Esophagus muscularis mucosa (tissue), 4 donors: ENCODE results near the gene HESX1.

Source experiments
- EP300 ChIP-seq: sonication (generic); formaldehyde crosslinking; IDR thresholded peaks from one replicate; pipeline ENCODE4 v1.6.1; 2017; ENCODE audit warnings: antibody characterized with exemption
- POLR2A ChIP-seq: fragments of 450-650 bp; IDR thresholded peaks from one replicate; pipeline ENCODE4 v1.6.1; 2017; ENCODE audit warnings: antibody characterized with exemption, moderate library complexity, mild to moderate bottlenecking, low read depth
- POLR2AphosphoS5 ChIP-seq, 2 donors: sonication (generic); formaldehyde crosslinking; IDR thresholded peaks; one replicate each; pipeline ENCODE4 v1.6.1; 2017; ENCODE audit warnings: antibody characterized with exemption in 2 of 2
- TF ChIP-seq, protein P1 (sequence below), 3 experiments: fragments of 200-600 bp in 2 of 3; fragments of 450-650 bp in 1 of 3; sonication (generic) in 2 of 3; IDR thresholded peaks; one replicate each; pipeline ENCODE4 v1.5.1; 2017 to 2019; ENCODE audit warnings: antibody characterized with exemption in 3 of 3, mild to moderate bottlenecking in 2 of 3, moderate library complexity in 1 of 3

DNA sequence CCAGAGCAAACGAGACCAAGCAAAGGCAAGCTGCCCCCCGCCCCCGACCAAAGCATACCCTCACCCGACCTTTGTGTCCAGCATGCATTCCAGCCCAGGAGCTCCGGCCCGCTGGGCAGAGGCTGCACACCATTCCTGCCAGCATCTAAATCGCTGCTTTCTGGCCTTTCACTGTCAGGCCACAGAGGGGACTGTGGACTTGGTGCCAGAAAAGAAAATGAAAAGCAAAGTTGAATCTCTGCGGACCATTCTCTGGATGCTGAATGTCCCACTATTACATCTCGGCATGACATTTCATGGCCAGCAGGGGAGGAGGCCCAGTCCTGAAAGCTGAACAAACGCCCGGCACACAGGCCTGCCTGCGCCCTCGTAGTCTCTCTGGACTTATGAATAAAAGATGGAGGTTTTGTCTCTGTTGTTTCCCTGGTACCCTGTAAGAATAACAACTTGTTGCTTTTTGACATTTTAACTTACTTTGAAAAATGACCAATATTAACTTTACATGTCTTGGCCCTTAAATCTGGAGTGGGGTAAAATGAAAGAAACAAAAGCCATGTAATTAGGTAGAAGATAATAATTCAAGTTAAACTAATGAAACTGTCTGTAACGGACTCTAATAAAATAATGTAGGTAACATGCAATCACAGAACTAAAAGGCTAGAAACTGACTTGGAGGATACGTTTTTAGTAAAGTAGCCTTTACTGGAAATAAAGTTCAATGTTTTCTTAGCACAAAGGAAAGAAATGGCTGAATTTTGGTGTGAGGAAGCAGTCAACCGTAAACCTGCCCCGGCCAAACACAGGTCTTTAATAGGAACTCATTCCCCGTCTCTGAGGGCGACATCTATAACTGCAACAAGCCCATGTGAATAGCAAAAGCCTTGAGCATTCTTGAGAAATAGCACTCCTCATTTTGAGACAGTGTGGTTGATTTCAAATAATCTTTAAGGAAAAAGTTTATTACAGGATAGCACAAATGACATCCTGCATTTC is 47.3 kb downstream of the HESX1 start:
- TF ChIP-seq, protein P1, sequence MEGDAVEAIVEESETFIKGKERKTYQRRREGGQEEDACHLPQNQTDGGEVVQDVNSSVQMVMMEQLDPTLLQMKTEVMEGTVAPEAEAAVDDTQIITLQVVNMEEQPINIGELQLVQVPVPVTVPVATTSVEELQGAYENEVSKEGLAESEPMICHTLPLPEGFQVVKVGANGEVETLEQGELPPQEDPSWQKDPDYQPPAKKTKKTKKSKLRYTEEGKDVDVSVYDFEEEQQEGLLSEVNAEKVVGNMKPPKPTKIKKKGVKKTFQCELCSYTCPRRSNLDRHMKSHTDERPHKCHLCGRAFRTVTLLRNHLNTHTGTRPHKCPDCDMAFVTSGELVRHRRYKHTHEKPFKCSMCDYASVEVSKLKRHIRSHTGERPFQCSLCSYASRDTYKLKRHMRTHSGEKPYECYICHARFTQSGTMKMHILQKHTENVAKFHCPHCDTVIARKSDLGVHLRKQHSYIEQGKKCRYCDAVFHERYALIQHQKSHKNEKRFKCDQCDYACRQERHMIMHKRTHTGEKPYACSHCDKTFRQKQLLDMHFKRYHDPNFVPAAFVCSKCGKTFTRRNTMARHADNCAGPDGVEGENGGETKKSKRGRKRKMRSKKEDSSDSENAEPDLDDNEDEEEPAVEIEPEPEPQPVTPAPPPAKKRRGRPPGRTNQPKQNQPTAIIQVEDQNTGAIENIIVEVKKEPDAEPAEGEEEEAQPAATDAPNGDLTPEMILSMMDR (IDR thresholded peaks at IDR 0.05), result peak in 1 of 3 experiments; percentile 11
- TF ChIP-seq POLR2A (no peak), POLR2AphosphoS5 (IDR thresholded peaks at IDR 0.05) (no peak), EP300 (no peak)
